ENCODE data around the gene ANKMY2.

Gene ANKMY2

DNA sequence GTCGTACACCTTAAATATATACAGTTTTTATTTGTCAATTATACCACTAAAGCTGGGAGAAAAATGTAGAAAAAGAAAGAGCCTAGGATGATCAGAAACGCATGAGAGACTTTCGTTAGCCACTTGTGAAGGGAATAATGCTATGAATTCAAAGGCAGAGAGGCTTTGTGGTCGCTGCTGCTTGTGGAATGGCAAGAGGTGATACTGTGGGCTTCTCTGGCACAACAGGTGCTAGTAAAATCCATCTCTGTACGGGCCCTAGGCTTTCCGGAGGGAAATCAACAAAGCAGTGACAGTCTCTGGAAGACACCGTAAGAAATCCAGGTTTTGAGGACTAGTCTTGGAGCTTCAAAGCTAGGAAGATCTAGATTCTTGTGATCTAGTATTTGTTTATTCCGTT lies 66.3 kb downstream of the ANKMY2 start:
- DNase-seq (ENCODE audit: low read depth in 2 of 2): no peak

DNA sequence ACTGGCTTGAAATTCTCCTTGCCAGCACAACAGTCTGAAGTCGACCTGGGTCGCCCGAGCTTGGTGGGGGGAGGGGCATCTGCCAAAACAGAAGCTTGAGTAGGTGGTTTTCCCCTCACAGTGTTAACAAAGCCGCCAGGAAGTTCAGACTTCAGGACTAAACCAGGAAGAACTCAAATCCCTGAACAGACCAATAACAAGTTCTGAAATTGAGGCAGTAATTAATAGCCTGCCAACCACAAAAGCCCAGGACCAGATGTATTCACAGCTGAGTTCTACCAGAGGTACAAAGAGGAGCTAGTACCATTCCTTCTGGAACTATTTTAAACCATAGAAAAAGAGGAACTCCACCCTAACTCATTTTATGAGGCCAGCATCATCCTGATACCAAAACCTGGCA lies 73.6 kb downstream of the ANKMY2 start:
- no peak for DNase-seq (ENCODE audit: low read depth in 2 of 2)

DNA sequence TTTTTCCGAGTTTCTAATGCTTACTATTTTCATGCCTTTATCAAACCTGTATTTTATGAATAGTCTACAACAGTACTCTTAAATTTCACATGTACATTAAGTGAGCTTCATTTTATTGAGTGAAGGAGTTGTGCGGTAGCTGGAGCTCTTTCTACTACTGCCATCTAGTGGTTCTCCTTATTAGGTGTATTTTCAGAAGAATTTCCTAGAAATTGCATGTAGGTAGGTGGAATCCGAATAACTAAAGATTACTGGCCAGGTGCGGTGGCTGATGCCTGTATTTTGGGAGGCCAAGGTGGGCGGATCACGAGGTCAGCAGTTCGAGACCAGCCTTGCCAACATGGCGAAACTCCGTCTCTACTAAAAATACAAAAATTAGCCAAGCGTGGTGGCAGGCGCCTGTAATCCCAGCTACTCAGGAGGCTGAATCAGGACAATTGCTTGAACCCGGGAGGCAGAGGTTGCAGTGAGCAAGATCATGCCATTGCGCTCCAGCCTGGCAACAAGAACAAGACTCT lies 80.6 kb downstream of the ANKMY2 start:
- peak in 1 of 2 experiments; percentile 12 for DNase-seq (ENCODE audit: low read depth in 2 of 2)

DNA sequence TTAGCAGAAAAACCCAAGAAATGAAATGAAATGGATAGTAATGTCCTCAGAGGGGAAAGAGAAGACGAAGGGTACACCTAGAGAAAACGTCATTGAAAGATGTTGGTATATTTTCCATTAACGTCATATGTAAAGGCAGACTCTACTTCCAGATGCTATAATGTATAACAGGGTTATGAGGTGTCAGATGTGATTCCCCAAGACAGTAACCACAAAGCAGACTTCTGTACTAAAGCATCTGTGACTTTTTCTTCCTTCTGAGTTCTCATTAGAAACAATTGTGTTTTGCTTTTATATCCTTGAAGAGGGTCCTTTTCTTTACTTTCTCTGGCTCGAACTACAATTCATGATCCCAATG lies 81.6 kb downstream of the ANKMY2 start:
- DNase-seq (ENCODE audit: low read depth in 2 of 2): no peak

DNA sequence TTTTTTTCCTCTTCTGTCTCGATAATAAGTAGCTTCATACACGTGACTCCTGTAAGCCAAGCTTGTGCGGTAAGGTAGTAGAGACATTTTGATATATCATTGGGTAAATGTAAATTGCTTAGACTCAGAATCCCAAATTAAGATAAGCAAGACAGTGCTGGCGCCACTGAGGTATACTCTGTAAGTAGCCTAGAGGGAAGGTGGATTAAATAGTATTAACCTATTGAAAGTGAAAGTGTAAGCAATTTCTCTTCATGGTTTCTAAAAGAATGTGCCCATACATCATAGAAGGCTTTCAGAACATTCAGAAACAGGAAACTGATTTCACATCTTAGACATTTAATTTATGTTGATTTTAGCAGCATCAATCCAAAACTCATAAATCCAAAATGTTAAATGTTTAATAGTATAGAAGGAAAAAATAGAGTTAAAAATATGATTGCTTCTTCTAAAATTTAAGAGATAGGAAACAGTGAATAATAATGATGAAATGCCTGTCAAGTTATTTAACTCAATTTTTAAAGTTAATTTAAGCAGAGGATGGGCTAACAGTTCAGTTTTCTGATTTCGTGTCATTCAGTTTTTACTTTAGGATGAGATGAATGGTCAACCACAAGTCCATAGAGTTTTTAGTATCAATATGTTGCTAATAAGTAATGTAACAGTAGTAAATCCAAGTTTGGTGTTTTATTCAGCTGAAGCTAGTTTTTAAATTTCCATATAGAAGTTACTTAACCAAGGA lies 82.1 kb downstream of the ANKMY2 start:
- DNase-seq (ENCODE audit: low read depth in 2 of 2): no peak

DNA sequence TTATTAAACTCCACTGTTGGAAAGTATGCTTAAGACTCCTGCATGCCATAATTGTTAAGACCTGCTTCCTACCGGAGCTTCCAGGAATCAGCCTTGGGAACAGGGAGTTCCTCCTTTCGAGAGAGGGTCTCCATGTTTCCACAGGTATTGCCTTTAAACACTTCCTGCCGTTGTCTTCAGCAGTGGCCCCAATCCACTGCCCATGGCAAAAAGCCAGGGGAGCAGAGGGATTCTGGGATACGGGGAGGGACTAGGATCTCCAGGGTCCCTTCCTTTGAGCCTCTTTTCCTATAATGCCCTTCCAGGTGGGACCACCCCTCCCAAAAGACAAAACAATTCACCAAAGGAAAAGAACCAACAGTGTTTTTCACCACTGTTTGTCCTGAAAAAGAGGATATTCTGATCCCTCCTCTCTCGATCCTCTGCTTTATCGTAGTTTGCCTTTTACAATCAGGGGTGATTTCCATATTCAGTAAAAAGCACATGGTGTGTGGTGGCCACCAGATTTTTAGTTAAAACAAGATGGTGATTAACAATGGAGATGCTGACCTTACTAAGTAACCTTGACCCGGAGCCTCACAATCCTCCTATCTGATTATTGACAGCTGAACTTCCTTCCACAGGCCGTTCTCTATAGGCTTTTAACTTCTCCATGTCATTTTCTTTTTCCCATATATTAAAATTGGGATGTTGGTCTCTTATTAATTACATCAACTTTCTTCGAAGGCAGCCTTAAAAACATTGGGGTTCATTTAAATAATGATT lies 82.9 kb downstream of the ANKMY2 start:
- DNase-seq (ENCODE audit: low read depth in 2 of 2): no peak

DNA sequence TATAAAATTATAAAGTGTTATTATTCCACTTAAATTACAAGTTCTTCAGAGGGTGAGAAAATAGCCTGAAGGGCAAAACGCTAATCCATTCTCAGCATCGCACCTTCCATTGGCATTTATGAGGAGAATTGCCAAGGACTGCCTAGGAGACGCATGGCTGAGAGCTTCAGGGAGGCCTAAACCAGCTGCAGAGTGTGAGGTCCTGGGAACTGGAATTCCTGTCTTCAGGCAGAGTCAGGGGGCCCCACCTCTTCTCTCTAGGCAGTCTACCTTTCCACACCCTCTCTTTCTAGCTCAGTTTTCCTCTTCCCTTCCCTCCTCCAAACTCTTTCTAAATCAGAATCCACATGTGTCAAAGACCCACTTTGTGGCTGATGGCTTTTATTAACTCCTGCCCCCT lies 83.6 kb downstream of the ANKMY2 start:
- DNase-seq (ENCODE audit: low read depth in 2 of 2): no peak

DNA sequence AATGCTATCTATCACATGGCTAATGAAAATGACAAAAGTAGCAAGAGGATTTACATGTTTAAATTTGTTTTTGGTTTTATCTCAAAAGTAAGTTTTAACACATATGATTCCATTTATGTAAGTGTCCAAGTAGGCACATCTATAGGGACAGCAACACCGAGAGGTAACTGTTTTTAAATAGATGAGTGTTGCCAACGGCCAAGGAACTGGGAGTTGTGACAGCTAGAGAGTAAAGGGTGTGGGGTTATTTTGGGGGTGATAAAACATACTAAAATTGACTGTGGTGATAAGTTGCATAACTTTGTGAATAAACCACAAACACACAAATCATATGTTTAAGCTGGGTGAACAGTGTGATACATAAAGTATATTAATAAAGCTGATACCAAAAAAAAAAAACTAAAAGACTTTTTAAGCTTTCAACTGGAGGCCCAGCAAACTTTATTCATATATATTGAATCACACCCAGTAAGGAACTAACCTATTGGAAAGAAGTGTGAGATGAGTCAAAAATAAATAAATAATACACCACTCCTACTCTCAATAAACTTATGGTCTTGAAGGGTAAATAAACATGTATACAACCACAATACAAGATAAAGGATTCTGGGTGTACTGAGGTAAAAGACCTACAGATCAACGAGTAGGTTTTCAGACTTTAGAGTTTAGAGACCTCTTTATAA lies 85.9 kb downstream of the ANKMY2 start:
- DNase-seq (ENCODE audit: low read depth in 2 of 2): no peak

DNA sequence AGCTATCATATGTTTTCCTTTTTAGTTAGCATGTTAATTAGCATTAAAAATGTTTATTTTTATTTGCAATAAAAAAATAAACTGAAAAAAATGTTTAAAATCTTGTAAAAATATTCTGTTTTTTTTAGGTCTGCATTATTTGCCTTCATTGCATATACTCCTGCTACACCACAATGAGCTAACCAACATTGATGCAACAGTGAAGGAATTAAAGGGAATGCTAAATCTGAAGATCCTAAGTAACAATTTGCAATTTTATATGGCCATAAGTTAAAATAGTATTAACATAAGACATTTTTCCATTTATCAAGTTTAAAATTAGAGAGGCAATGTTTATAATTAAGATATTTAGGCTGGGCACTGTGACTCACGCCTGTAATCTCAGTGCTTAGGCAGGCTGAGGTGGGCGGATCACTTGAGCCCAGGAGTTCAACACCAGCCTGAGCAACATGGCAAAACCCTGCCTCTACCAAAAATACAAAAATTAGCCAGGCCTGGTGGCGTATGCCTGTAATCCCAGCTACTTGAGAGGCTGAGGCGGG lies 86.7 kb downstream of the ANKMY2 start:
- DNase-seq (ENCODE audit: low read depth in 2 of 2): no peak

DNA sequence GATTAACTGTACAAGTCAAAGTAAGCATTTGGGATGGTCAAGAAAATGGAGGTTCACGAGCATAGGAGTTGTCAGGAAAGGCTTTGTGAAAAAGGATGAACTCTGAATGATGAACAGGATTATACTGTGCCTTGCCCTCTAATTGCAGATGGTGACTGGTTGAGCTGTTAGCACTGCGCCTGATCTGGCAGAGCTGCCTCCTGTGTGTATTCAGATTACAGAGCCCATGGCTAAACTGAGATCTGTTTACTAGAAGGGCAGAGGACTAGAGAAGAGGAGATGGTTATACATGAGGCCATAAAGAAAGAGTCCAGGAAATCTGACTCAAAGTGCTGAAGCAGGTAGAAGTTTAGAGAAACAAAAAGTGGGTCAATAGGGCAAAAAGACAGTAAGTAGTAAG lies 89.2 kb downstream of the ANKMY2 start:
- no peak for DNase-seq (ENCODE audit: low read depth in 2 of 2)

DNA sequence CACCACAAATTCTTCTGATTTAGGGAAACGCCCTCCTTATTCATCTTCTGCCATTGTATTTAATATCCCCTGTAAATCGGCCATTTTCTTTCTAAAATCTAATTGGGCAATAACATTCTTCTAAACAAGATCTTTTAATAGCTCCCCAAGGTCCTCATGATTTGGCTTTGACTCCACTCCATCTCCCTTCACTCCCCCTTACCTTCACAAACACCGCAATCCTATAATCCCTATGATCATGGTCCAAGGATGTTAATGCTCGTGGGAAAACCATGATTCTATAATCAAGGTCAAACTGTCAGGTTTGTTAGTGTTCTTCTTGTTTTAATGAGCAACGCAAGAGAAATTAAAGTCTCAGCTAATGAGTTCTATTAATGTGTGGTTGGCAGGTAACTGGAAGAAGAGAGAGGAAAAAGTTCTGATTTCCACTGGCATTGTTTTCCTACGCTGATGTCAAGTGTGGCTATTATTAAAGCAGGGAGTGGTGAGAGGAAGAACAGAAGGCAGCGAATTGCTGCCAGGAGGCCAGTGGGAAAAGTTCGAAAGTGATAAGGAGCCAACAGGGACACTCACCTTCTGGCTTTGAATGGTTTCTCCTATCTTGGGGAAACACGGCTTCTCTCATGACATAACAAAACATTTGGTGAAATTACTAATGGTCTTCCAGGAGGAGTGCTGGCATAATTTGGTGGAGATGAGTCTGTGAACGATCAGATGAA lies 90.9 kb downstream of the ANKMY2 start:
- no peak for DNase-seq (ENCODE audit: low read depth in 2 of 2)

DNA sequence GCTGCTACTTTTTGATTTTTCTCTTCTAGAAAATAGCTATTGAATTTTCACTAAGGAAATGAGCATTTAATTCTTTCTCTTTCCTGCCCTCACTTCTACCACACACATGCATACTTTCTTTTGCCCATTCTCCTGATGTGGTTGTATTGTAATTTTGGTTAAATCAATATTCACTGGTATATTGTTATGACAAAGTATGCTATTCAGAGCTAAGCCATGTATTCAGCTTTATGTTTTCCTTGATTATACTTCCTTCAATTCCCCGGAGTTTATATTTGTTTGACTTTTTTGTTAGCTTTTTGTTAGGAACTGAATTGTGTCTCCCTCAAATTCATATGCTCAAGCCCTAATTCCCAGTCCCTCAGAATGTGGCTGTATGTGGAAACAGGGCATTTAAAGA lies 94.9 kb downstream of the ANKMY2 start:
- no peak for DNase-seq (ENCODE audit: low read depth in 2 of 2)

All from fibroblast of skin of left biceps (primary cell).